NCI-H2196 treated with DMSO at 0.1 percent for 48 hours (cell line): Measurements from ENCODE around the gene NSRP1.
"Not testable (repeated sequence)": the region's sequence is repeated elsewhere in the genome, so short reads cannot be mapped to it uniquely, and the experiment has no call there.

Source experiments
- DNase-seq: peaks from one replicate; lab custom pipeline; 2025; ENCODE audit not compliant: unreplicated experiment; lab: John Stamatoyannopoulos, UW

Gene NSRP1

GRCh38 chr17:30116661-30117551, at the start of gene NSRP1:
Gene NSRP1, plus strand, starts transcription at chr17:30116816. Its CDS starts 28 bp downstream, at chr17:30116844.
- peak; percentile 52 for DNase-seq

DNA sequence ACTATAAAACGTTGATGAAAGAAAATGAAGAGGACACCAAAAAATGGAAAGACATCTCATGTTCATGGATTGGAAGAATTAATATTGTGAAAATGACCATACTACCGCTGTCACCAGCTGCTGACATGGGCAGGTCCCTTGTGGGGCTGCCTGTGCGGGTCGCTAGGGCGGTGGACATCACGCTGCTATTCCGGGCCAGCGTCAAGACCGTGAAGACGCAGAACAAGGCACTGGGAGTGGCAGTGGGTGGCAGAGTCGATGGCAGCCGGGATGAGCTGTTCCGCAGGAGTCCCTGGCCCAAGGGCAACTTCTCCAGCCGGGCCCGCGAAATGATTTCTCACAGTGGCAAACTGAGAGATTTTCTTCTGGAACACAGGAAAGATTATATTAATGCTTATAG, 48.2 kb upstream of the NSRP1 start:
- no peak for DNase-seq

DNA sequence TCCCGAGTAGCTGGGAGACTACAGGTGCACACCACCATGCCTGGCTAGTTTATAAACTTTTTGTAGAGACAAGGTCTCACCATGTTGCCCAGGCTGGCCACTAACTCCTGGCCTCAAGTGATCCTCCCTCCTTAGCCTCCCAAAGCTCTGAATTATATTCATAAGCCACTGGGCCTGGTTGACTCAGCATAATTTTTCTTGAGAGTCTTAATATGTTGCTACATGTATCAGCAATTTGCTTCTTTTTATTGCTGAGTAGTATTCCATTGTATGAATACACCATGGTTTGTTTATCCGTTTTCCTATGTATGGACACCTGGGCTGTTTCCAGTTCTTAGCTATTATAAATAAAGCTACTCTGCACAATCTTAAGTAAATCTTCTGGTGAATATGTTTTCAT, 42.4 kb upstream of the NSRP1 start:
- DNase-seq: no peak

GRCh38 chr17:30074730-30075129, 41.9 kb upstream of the NSRP1 start:
- no peak for DNase-seq

DNA sequence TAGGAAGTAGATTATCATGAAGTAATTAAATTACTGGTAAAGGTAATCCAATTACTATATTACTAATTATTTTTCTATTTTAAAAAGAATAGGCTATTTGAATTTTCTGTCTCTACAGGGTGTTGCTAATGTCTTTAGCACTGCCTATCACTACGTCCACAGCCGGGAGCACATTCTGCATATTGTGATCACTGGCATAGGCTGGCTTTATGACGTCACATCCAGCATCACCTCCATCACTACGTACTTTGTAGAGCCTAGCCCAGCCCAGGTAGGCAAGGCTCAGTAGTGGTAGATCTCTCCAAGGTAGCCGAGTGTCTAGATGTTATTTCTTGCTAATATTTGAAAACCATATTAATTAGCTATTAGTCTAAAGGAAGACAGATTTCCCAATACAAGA, 33.8 kb upstream of the NSRP1 start:
- DNase-seq: no peak

- no peak for DNase-seq
These were observed 31.8 kb upstream of the NSRP1 start for GRCh38 chr17:30084788-30085187.

DNA sequence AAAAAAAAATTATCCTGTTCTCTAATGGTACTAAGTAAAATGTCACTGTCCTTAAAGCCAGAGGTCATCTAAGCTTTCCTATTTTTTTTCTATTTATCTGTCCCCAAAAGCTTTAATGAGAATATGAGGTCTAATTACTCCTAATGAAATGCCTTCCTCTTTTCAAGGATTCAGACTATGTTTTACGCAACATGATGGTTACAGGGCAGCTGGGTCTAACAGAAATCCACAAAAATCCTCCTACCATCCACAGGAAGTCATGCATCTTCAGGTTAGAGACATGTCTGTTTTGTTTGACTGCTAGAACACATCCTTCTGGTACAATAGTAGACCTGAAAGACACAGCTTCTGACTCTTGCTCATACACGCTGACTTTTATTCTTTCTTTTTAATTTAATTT, 29.7 kb upstream of the NSRP1 start:
- no peak for DNase-seq

- not testable (repeated sequence) for DNase-seq
These were observed 29.2 kb upstream of the NSRP1 start for GRCh38 chr17:30087431-30087830.

- DNase-seq: no peak
These were observed 25.4 kb upstream of the NSRP1 start for GRCh38 chr17:30091121-30091670.

GRCh38 chr17:30091771-30092170, 24.8 kb upstream of the NSRP1 start:
- DNase-seq: no peak

- DNase-seq: no peak
These were observed 23.7 kb upstream of the NSRP1 start for GRCh38 chr17:30092886-30093285.

- no peak for DNase-seq
These were observed 23.0 kb upstream of the NSRP1 start for GRCh38 chr17:30093463-30094147.

- DNase-seq: no peak
These were observed 20.9 kb upstream of the NSRP1 start for GRCh38 chr17:30095507-30096244.

DNA sequence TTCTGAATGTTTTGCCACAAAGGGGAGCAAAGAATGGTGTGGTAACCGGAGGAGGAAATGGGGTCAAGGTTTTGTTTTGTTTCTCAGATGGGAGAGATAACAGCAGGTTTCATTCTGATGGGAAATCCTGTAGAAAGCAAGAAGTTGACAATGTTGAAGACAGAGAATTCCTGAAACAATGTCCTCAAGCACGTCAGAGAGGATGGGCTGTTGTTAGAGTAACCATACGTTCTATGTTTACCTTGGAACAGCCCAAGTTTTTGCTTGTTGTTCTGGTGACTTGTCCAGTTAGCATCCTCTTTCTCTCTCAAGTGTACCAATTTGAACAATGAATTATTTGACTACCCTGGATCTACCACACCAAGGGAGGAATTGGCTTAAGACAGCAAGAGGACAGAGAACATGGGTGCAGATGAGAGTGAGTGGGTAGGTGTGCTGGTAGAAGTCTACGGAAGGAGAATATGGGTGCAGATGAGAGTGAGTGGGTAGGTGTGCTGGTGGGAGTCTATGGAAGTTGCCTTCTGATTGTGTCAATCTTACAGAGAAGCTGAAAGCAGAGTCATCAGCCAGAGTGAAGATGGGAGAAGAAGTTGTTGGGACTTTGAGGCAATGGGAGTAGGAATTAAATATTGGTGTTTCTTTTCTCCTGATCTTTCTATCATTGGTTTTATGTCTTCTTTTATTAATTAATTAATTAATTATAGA, 14.8 kb upstream of the NSRP1 start:
- DNase-seq: no peak

DNA sequence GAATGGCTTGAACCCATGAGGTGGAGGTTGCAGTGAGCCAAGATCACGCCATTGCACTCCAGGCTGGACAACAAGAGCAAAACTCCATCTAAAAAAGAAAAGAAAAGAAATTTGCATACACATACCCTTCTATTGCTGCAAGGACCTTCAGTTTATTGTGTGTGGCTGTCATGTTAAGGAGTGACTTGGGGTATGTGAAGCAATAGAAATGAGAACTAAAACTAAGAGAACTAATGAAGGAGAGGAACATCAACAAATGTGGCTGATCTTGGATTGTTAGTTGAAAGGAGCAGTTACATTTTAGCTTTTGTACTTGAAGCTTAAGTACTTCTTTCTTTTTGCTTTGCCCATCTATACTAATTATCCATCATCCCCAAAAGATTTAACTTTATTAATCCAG, 12.7 kb upstream of the NSRP1 start:
- no peak for DNase-seq

DNA sequence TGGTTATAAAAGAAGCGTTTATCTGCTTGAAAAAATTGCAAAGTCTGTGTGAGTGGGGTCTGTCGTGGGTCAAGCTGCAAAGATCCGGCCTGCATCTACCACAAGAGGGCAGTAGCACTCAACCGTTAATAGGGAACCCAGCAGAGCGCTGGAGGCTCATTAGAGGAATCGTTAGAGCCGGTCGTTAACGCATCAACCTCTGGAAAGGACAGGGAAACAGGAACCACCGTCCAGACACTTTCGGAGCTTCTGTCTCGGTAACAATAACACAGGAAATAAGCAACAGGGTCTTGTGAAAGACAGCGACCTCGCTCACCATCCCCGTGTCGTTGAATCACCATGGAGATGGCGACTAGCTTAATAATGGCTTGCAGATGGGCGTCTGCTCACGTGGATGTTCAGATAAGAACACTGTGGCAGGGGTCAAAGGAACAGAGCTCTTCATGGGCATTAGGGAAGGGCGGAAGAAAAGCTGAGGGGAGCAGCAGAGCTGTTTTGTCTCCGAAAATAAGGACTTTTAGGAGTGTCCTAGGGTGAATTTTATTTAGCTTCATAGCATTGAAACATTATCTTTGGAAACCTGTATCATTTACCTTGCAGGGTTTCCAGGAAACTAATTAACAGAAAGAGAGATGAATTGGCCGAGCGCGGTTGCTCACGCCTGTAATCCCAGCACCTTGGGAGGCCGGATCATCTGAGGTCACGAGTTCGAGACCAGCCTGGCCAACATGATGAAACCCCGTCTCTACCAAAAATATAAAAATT, 11.9 kb upstream of the NSRP1 start:
- peak; percentile 18 for DNase-seq

GRCh38 chr17:30112794-30113193, 3.8 kb upstream of the NSRP1 start:
- no peak for DNase-seq

- DNase-seq: no peak
These were observed 3.4 kb upstream of the NSRP1 start for GRCh38 chr17:30113213-30113612.

DNA sequence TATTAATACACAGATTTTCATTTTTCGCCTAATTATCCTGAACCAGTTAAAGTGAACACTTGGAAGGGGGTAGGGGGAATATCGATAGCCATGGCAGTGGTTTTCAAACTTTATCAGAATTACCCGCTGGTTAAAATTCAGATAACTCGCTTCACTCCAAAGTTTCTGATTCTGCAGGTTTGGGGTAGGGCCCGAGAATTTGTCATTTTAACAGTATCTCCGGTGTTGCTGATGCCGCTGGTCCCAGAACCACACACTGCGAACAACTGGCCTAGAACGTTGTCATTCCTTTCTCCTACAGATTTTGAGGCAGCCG, 313 bp upstream of the NSRP1 start:
- DNase-seq: no peak

DNA sequence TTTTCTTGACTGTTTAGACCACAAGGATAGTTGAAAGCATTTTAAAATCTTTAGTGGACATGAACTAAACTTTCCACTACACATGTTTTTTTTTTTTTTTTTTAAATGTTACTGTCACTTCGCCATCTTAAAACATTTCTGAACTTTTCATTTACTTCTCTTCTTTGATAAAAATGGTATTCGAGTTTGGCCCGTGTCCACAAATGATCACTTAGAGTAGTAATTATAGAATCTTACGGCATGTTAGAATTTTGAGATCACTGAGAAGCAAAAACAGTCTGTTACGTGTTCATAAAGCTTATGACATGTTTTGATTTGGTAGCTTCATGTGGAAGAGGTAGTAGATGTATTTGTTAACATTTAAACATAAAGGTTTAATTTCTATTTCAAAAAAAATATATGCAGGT, 1.1 kb downstream of the NSRP1 start:
- no peak for DNase-seq
